CD14-positive monocyte (primary cell): ENCODE results near the gene TMEM37. TPM values are rescaled to one million over a fixed set of nuclear protein-coding genes. Genes with fewer than 3 reads are reported as not detected.

ENCODE experiments used
- DNase-seq, 3 donors: peaks; one replicate each; pipeline ENCODE4 v3.0.0-alpha.2; 2011 to 2022
- H2AFZ ChIP-seq: 2 replicates; pipeline ENCODE4 v1.6.0; 2012; ENCODE audit warnings: mild to moderate bottlenecking, low read depth, low read length, inconsistent platforms; ENCODE audit not compliant: insufficient read depth, poor library complexity, severe bottlenecking
- H3K27ac ChIP-seq, 2 donors: 1 replicate in 1 of 2; 2 replicates in 1 of 2; pipeline ENCODE4 v1.5.1; 2012 to 2013; ENCODE audit warnings: low read length in 2 of 2, control low read depth in 1 of 2, inconsistent platforms in 1 of 2, low read depth in 1 of 2, mild to moderate bottlenecking in 1 of 2
- H3K27me3 ChIP-seq, 2 donors: one replicate each; pipeline versions ENCODE4 v1.6.0 to v1.6.1; 2011 to 2013; ENCODE audit warnings: low read length in 2 of 2; ENCODE audit not compliant: control insufficient read depth in 2 of 2, insufficient read depth in 2 of 2
- H3K36me3 ChIP-seq, 2 donors: replicated peaks in 1 of 2; 1 replicate in 1 of 2; 2 replicates in 1 of 2; pipeline versions ENCODE4 v1.5.1 to v1.6.1; 2012 to 2013; ENCODE audit warnings: low read length in 2 of 2, control low read depth in 1 of 2, inconsistent platforms in 1 of 2, mild to moderate bottlenecking in 1 of 2; ENCODE audit not compliant: insufficient read depth in 2 of 2, control insufficient read depth in 1 of 2
- H3K4me1 ChIP-seq, 2 donors: 1 replicate in 1 of 2; 2 replicates in 1 of 2; pipeline versions ENCODE4 v1.5.1 to v1.6.1; 2012 to 2013; ENCODE audit warnings: low read length in 2 of 2, control low read depth in 1 of 2, inconsistent platforms in 1 of 2, mild to moderate bottlenecking in 1 of 2, moderate library complexity in 1 of 2; ENCODE audit not compliant: insufficient read depth in 2 of 2, control insufficient read depth in 1 of 2
- H3K4me2 ChIP-seq: replicated peaks from 2 replicates; pipeline ENCODE3; 2012; ENCODE audit warnings: low read length, moderate library complexity, mild to moderate bottlenecking; ENCODE audit not compliant: poor library complexity, severe bottlenecking; ENCODE audit errors: extremely low read depth
- H3K4me3 ChIP-seq, 3 experiments: fragments of 200-600 bp in 1 of 3; sonication (generic) in 1 of 3; replicated peaks in 1 of 3; 1 replicate in 2 of 3; 2 replicates in 1 of 3; pipeline ENCODE4 v1.5.1; 2011 to 2013; ENCODE audit warnings: low read length in 3 of 3, mild to moderate bottlenecking in 3 of 3, control low read depth in 2 of 3, low read depth in 2 of 3, inconsistent platforms in 1 of 3, moderate library complexity in 1 of 3
- H3K79me2 ChIP-seq: 2 replicates; pipeline ENCODE4 v1.6.0; 2012; ENCODE audit warnings: mild to moderate bottlenecking, control low read depth, inconsistent platforms, low read length, moderate library complexity; ENCODE audit not compliant: insufficient read depth
- H3K9ac ChIP-seq: 2 replicates; pipeline ENCODE4 v1.6.0; 2017; ENCODE audit warnings: low read length, mild to moderate bottlenecking; ENCODE audit not compliant: insufficient read depth, poor library complexity, severe bottlenecking
- H3K9me3 ChIP-seq, 2 donors: replicated peaks in 1 of 2; 1 replicate in 1 of 2; 2 replicates in 1 of 2; pipeline versions ENCODE4 v1.5.1 to v1.6.1; 2012 to 2013; ENCODE audit warnings: low read length in 2 of 2, control low read depth in 1 of 2; ENCODE audit not compliant: control insufficient read depth in 1 of 2, insufficient read depth in 1 of 2
- H4K20me1 ChIP-seq: 2 replicates; pipeline ENCODE4 v1.6.0; 2012; ENCODE audit warnings: mild to moderate bottlenecking, low read length, control low read depth, moderate library complexity; ENCODE audit not compliant: insufficient read depth
- H3K27ac Mint-ChIP-seq, 7 donors: one replicate each; pipeline ENCODE4 v1.8.0; 2020; ENCODE audit warnings: mild to moderate bottlenecking in 7 of 7, mixed read lengths in 7 of 7, moderate library complexity in 6 of 7, inconsistent platforms in 2 of 7
- H3K27me3 Mint-ChIP-seq, 3 donors: one replicate each; pipeline ENCODE4 v1.8.0; 2021 to 2022; ENCODE audit warnings: low read depth in 3 of 3, mild to moderate bottlenecking in 3 of 3, mixed read lengths in 3 of 3, moderate library complexity in 3 of 3, inconsistent platforms in 1 of 3
- H3K36me3 Mint-ChIP-seq, 2 donors: one replicate each; pipeline ENCODE4 v1.8.0; 2020; ENCODE audit warnings: mixed read lengths in 2 of 2, inconsistent platforms in 1 of 2, mild to moderate bottlenecking in 1 of 2
- H3K4me1 Mint-ChIP-seq: one replicate; pipeline ENCODE4 v1.8.0; 2020; ENCODE audit warnings: mild to moderate bottlenecking, mixed read lengths
- H3K4me3 Mint-ChIP-seq, 2 donors: one replicate each; pipeline ENCODE4 v1.8.0; 2020; ENCODE audit warnings: mild to moderate bottlenecking in 2 of 2, mixed read lengths in 2 of 2, moderate library complexity in 1 of 2
- H3K9me3 Mint-ChIP-seq, 7 donors: one replicate each; pipeline ENCODE4 v1.8.0; 2020 to 2022; ENCODE audit warnings: mixed read lengths in 7 of 7, mild to moderate bottlenecking in 6 of 7, moderate library complexity in 6 of 7, inconsistent platforms in 2 of 7
- WGBS: methylation state at CpG from one replicate; pipeline ENCODE4 v1.1.5; 2013; ENCODE audit warnings: missing lambda C conversion rate; ENCODE audit not compliant: insufficient coverage; 5-methylcytosine and 5-hydroxymethylcytosine counted together
- intact Hi-C, 2 donors: fragments of 100-400 bp; cut with micrococcal nuclease; formaldehyde crosslinking; loops; one replicate each; pipeline versions ENCODE4 v1.15.0 to v1.15.1; 2023
- polyA plus RNA-seq, 3 donors: library from polyadenylated mRNA; depleted of rRNA in 1 of 3; unstranded in 2 of 3; stranded (reverse) in 1 of 3; fragments of 300-500 nt in 2 of 3; fragments of >200 nt in 1 of 3; fragmentation: Illumina TruSeq in 2 of 3; gene quantifications; 1 replicate in 2 of 3; 2 replicates in 1 of 3; pipeline ENCODE4 v1.2.3, GENCODE V29; 2012 to 2021
- TF ChIP-seq, protein P1 (sequence below): fragments of 200-600 bp; IDR thresholded peaks from one replicate; pipeline ENCODE4 v1.8.0; 2022; ENCODE audit warnings: antibody characterized with exemption, mild to moderate bottlenecking

The TMEM37 gene
- polyA plus RNA-seq, 3 donors, result not detected

DNA sequence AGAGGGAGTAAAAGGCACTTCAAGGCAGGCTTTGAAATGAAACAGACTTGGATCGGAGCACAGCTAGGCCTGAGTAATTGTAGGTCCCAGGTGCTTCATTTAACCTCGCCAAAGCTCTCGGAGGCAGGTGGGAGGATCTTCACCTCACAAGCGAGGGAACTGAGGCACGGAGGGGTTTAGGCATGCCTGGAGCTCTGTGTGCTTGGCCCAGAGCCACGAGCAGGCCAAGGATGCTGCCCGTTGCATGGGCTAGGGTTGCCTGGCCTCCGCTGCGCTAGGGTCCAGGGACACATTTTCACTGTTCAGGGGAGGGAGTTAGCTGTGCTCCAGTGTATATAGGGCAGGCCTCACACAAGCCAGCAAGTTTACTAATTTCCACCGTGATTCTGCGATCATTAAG, 11.2 kb downstream of the TMEM37 start:
- Histone ChIP-seq H3K27me3 (no peaks in the 10 kb centered on the region), H3K4me1 (no peaks in the 10 kb centered on the region), H3K4me2 (no peak overlapping the region), H2AFZ (no peak overlapping the region), H3K36me3 (no peaks in the 10 kb centered on the region), H4K20me1 (no peaks in the 10 kb centered on the region), H3K9ac (no peak overlapping the region), H3K9me3 (no peaks in the 10 kb centered on the region), H3K79me2 (no peaks in the 10 kb centered on the region), H3K4me3 (no peak overlapping the region), H3K27ac (no peak overlapping the region)
- 95% methylated on average over 6 of the region's 11 CpGs for WGBS
- no peaks in the 10 kb centered on the region for H3K36me3 Mint-ChIP-seq
- H3K27ac Mint-ChIP-seq, result no peak overlapping the region
- H3K4me3 Mint-ChIP-seq, result no peak overlapping the region
- H3K4me1 Mint-ChIP-seq, result no peaks in the 10 kb centered on the region
- peaks cover 0 to 2% (median 0%) of the 10 kb centered on the region in 7 donors for H3K9me3 Mint-ChIP-seq
- peaks cover 5 to 13% (median 5%) of the 10 kb centered on the region in 3 donors for H3K27me3 Mint-ChIP-seq
- TF ChIP-seq, protein P1, sequence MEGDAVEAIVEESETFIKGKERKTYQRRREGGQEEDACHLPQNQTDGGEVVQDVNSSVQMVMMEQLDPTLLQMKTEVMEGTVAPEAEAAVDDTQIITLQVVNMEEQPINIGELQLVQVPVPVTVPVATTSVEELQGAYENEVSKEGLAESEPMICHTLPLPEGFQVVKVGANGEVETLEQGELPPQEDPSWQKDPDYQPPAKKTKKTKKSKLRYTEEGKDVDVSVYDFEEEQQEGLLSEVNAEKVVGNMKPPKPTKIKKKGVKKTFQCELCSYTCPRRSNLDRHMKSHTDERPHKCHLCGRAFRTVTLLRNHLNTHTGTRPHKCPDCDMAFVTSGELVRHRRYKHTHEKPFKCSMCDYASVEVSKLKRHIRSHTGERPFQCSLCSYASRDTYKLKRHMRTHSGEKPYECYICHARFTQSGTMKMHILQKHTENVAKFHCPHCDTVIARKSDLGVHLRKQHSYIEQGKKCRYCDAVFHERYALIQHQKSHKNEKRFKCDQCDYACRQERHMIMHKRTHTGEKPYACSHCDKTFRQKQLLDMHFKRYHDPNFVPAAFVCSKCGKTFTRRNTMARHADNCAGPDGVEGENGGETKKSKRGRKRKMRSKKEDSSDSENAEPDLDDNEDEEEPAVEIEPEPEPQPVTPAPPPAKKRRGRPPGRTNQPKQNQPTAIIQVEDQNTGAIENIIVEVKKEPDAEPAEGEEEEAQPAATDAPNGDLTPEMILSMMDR, result no peak
- intact Hi-C loops, result no loop called here
- DNase-seq, result no peak

DNA sequence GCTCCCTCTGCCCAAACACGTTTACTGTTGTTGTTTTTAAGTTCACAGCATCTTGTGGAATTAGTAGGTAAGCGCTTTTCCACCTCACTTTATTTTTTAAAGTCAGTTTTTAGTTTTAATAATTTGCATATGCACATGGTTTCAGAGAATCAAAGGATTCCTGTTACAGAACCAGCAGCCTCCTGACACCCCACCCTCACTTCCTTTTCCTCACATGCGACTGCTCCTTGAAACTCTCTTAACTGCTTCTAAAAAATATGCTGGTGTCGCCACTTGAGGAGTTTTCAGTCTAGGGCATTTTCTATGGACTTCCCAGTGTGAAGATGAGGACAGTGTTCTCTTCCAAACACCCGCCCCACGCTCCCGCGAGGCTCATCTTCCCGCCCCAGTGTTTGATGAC, 14.4 kb downstream of the TMEM37 start:
- Mint-ChIP-seq H3K4me1 (no peaks in the 10 kb centered on the region), H3K27me3 (peaks cover 4 to 10% (median 8%) of the 10 kb centered on the region in 3 donors), H3K9me3 (peaks cover 0 to 2% (median 0%) of the 10 kb centered on the region in 7 donors), H3K4me3 (no peak overlapping the region), H3K27ac (no peak overlapping the region), H3K36me3 (no peaks in the 10 kb centered on the region)
- Histone ChIP-seq H4K20me1 (no peaks in the 10 kb centered on the region), H3K9me3 (no peaks in the 10 kb centered on the region), H3K27me3 (no peaks in the 10 kb centered on the region), H3K9ac (no peak overlapping the region), H3K4me1 (no peaks in the 10 kb centered on the region), H2AFZ (no peak overlapping the region), H3K4me2 (no peak overlapping the region), H3K79me2 (no peaks in the 10 kb centered on the region), H3K36me3 (no peaks in the 10 kb centered on the region), H3K27ac (no peak overlapping the region), H3K4me3 (no peak overlapping the region)
- TF ChIP-seq, protein P1, result no peak
- WGBS, result no CpG with 5 or more reads among the region's 9 CpGs
- no peak for DNase-seq
- intact Hi-C loops, result no loop called here
